ENCODE data around the gene TMPRSS13.

GRCh38 chr11:117907276-117908108, 21.7 kb downstream of the TMPRSS13 start:
- no peak for TF ChIP-seq CTCF (IDR thresholded peaks at IDR 0.05)
- no peak for TF ChIP-seq POLR2A (IDR thresholded peaks at IDR 0.05)

All from heart left ventricle (tissue), 13 donors.